HG03571 (cell line): ENCODE results near the gene ZCCHC24.
"Not testable (repeated sequence)": the region's sequence is repeated elsewhere in the genome, so short reads cannot be mapped to it uniquely, and the experiment has no call there.

Experiments used
- ATAC-seq: cut with Tn5 transposase; IDR thresholded peaks from one replicate; pipeline ENCODE4 v1.9.1; 2021; ENCODE audit not compliant: unreplicated experiment

Gene ZCCHC24

DNA sequence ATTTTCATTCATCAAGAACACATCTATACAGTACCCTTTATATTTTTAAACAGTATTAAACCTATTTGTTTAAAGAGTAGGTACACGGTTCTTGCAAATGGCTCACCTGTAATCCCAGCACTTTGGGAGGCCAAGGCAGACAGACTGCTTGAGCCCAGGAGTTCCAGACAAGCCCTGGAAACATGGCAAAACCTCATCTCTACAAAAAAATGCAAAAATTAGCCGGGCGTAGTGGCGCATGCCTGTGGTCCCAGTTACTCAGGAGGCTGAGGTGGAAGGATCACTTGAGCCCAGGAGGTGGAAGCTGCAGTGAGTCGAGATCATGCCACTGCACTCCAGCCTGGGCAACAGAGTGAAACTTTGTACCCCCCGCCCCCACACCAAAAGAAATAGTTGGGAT lies 1.8 kb upstream of the ZCCHC24 start:
- not testable (repeated sequence) for ATAC-seq

DNA sequence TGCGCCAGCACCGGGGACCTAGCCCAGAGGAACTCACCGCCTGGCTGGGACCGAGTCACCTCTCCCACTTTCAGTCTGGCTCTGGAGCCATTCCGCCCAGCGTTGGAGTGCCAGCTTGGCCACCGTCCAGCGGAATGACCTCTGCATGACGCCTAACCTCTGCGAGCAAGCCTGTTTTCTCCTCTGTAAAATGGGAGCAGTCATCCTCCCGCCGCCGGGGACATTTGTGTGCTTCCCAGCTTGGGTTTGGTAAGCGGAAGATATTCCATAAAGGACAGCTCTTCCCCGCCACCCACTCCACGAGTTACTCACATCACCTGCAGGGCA lies 1.3 kb upstream of the ZCCHC24 start:
- no peak for ATAC-seq

DNA sequence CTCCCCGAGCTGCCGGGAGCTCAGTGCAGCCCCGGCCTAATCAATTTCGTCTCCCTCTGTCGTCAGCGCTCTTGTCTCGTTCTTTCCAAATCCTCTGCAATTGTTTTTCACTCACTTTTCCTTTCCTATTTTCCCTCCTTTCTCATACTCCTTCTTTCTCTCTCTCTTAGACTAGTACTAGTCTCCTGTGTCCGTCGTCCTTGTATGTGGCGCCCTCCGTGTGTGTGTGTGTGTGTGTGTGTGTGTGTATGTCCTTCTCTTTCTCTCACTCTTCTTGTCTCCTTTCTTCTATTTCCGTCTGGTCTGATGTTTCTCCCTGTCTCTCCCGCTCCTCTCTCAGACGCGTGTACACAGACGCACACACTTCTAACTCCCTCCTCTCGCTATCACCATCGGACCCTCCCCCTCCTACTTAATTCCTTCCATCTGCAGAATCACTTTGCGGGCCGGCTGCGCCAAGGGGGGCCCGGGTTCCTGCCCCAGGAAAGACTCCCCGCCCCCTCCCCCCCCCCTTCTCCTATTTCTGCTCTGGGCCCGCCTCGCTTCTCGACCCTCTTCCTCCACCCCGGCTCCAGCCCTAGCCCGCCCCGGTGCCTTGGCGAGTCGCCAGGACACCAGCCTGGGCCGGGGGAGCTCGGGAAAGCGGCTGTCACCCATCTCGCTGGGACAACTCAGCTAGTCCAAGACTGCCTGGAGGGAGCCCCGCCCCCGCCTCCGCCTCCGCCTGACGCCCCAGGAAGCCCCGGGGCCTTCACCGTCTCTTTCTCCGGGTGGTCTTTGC lies 743 bp upstream of the ZCCHC24 start:
- ATAC-seq: peak; percentile 5

DNA sequence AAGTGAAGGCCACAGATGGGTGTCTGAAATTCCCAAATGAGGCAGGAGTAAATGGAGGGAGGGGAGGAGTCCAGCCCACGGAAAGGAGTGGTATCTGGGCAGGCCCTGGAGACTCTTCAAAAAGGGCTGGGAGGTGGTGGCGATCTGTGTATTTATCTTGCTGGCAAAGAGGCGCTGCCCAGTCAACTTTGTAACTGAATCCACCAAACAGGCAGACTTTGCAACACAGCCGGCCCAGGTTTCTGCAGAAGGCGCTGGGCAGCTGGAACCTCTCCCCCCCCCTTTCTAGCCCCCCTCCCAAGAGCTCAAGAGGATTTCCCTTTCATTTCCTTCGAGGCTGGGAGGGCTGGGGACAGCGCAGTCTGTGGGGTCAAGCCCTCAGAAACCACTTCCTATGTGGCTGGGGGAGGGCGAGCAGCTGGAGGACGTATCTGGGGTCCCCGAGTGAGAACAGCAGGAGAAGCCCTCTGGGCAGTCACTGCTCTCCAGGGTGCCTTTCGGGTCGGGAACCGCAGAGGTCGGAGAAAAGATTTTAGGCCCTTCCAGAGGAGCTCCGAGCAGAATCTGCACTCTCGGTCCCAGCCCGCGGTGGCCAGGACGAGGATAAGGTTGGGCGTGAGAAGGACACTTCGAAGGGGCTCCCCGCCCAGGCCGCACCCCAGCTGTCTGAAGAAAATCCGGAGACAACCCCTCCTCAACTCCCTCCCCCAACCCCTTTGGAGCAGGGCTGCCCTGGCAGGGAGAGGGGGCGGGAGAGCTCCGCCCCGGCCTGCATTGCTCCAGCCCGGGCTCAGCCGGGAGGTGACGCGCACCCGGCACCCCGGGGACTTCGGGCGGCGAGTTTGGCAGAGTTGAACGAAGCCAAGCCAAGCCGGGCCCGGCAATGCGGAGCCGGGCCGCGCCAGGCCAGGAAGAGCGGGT lies 965 bp downstream of the ZCCHC24 start:
- peak; percentile 24 for ATAC-seq

DNA sequence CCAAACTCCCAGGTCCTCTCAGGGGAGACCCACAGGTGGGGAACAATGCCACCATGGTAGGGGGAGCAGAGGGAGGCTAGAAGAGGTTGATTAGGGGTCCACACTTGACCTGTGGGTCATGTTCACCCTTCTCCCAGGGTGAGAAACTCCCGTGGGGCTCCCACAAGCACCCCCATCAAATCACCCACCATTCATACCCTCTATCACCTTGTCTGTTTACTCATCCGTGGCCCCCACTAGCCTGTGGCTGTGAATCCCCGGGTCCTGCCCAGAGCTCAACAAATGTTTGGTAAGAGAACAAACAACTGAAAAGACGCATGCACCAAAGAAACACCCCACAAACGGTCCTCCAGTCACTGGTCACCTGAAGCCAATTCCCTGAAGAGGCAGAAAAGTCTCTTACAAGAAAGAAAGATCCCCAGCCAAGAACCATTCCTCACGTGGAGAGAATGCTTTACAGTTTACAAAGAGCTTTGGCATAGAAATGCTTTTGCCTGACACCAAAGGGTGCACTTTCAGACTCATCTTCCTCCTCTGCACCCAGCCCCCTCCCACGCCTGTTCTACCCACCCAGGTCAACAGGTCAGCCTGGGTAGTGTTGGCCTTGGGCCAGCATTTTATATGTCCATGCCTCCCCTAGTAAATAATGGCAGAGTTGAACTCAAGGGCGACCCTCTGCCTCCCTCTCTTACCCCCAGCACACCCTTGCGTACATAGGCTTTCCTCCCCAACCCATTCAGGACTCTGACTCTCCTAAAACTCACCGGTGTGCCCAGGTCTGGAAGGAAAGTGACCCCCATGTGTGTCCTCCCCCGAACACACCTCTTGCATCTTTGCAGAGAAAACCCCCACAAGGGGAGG lies 1.9 kb downstream of the ZCCHC24 start:
- no peak for ATAC-seq

DNA sequence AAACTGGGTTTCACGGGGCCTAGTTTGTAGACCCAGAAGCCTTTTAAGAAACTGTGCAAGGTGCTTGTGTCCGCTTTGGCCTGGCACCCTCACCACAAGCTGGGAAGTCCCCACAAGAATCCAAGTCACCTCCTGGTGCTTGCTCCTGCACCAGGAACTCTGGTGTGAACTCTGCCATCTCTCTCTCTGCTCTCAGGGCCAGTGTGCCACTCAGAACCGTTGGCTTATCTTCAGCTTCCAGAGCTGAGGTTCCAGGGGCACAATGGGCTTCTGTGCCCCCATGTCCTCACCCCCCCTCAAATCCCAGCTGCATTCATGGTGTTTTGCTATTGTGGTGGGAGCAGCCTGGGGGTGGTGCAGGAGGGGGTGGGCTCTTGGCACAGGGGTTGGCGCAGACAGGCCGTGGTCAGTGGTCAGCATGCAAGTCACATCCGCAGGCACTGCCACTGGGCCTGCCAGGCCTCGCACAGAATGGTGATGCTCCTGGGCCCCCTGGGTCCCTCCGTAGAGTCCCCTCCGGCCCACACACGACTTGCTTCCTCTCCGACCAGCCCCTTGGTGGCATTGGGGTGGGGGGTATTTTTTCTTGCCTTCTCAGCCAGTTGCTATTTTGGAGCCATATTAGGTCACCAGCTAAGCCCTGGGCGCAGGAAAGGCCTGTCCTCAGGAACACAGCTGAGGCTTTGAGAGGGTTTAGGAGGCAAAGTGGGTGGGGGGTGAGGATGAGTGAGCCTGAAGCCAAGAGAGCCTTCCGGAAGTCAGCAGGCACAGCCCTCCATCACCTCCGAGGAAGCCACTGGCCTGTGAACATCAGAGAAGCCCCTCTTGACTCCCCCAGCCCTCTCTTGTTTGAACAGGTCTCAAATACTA lies 3.0 kb downstream of the ZCCHC24 start:
- ATAC-seq: no peak

DNA sequence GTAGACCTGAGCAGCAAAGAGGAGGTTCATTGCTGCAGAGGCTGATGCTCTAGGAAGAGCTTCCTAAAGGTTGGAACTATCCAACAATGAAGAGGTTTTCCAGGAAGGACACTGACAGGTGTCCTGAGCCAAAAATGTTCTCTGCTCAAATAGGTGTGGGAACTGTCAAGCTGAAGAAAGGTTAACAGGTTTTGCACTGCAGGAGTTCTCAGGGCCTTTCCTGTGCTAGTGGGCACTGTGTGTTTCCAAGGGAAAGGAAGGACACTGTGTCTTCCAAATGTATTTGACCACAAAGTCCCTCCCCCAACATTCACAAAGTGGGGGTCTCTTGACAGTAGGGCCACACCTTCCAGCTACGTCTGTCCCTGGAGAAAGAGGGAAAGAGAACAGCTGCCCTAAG lies 4.0 kb downstream of the ZCCHC24 start:
- ATAC-seq: no peak

DNA sequence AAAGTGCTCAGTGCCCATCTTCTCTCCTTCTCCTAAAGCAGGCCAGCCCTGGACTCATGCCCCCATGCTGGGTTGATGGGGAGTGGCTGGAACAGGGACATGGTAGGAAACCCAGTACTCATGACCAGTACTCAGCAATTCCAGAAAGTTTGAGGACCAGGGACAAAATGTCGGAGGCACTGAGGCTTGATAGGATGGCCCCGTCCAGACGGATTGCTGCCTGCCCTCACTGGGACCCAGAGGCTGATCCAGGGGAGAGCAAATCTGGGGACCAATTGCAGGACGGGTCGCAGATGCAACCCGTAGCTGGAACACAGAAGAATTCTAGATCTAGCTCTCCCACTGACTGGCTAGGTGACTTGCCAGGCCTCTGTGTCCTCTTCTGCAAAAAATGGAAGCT lies 5.1 kb downstream of the ZCCHC24 start:
- ATAC-seq: no peak

GRCh38 chr10:79438699-79439085 lies 6.7 kb downstream of the ZCCHC24 start:
- no peak for ATAC-seq

DNA sequence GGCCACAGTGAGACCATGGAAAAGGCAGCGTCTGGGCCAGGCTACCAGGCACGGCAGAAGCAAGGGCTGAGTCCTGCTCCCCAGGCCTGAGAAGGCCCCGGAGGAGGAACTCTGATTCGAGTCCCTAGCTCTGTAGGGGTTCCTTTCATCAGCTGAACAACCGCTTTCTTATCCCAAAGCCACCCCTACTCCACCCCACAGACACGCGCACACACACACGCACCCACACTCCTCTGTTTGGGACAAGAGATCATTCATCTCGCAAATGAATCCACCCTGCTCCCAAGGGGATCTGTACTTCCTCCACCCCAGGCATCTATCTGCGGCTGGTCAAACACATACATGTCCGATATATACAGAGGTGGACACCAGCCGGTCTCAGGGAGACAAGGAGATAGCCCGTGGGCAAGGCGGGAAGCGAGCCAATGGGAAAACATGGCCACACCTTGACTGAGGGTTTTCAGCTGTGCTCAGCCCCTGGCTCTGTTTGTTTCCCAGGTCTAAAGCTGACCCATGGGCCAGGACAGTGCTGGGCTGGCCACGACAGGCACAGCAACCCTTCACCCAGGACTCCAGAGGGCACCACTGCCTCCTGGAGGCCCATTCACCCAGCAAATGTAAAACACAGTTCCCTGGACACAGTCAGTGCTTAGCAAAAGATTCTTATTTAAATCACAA lies 7.3 kb downstream of the ZCCHC24 start:
- no peak for ATAC-seq

DNA sequence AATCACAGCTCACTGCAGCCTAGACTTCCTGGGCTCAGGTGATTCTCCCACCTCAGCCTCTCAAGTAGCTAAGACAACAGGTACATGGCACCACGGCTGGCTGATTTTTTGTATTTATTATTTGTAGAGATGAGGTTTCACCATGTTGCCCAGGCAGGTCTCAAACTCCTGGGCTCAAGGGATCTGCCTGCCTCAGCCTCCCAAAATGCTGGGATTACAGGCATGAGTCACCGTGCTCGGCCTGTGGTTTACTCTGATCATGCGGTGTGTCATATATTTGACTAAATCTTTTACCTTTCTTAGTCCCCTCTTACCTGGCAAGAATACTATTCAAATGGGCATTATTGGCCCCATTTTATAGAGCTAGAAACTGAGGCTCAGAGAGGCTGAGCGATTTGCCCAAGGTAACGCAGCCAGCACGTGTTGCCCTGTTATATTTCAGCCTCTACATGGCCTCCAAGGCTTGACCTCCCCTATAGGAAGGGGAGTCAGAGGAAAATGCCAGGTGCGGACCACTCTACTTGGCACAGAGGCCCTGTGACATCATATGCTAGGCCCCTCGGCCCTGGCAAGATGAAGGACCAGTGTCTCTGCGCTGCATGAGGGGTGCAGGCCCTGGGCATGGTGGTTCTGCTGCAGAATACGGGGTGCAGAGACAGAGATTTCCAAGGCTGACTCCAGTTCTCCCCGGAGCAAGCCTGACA lies 8.2 kb downstream of the ZCCHC24 start:
- no peak for ATAC-seq

DNA sequence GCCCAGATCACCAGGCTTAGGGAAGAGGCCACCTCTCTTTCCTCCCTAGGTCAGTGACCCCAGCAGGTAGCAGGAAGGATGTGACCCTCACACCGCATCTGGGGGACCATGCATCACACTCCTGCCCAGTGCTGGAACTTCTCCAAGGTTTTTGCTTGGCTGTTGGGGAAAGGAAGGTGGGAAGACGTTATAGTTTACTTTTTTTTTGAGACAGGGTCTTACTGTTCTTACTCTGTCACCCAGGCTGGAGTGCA lies 8.6 kb downstream of the ZCCHC24 start:
- ATAC-seq: no peak

DNA sequence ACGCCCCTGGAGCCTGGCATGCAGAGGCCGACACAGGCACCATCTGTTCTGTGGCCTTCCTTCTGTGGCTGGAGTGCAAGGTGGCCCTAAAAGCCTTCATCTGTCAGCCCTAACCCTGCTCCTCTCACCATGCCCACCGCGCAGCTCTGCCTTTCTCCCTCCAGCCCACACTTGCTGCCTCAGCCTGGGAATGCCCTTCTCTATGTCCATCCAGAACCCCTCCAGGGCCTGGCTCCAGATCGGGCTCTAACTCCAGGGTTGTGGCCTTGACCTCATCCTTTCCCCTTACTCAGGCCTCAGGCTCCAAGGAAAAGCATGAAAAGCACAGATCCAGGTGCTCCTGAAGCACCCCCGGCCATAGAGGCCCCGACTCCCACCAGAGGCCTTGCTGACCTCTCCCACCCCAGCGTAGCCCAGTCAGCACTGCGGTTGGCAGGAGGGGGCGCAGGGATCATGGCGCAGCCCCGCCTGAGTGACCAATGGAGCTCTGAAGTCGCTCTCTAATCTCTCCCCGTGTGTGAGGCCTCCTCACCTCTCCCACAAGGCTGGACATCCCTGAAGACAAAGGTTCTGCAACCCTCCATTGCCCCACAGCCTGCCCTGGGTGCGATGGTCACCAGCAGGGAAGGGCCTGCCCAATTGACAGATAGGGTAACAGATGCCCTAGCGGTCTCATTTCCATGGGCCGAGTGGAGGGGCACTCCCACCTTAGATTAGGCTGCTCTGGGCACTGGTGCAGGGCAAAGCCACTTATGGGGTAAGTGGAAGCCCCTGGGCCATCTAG lies 9.2 kb downstream of the ZCCHC24 start:
- ATAC-seq: no peak

GRCh38 chr10:79435271-79436065 lies 10.0 kb downstream of the ZCCHC24 start:
- ATAC-seq: no peak

DNA sequence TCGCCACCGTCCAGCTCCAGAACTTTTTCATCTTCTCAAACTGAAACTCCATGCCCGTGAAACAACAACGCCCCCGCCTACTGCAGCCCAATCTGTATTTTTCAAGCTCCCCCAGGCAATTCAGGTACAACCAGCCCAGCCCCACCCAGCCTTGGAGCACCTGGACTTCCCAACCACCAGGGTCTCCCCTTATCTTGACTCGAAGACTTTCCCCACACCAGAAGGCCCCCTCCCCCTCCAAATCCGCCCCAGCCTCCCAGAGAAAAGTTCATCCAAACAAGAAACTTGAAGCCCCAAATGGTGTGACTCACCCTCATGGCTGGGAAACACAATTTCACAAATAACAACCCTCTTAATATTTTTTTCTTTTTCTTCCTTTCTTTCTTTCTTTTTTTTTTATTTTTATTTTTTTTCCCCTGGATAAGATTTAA lies 10.6 kb downstream of the ZCCHC24 start:
- ATAC-seq: no peak

GRCh38 chr10:79434223-79434687 lies 11.2 kb downstream of the ZCCHC24 start:
- ATAC-seq: no peak

- ATAC-seq: no peak
These were observed 11.9 kb downstream of the ZCCHC24 start for GRCh38 chr10:79433324-79434222.
